Stimulated activated naive CD4-positive, alpha-beta T cell treated with Interleukin-2 at 50 U/mL for 16 hours (primary cell): ENCODE results near the gene GID8.
"Not testable (repeated sequence)": the region's sequence is repeated elsewhere in the genome, so short reads cannot be mapped to it uniquely, and the experiment has no call there.

Experiments
- DNase-seq: peaks from one replicate; lab custom pipeline; 2025; lab: John Stamatoyannopoulos, UW

Gene GID8

DNA sequence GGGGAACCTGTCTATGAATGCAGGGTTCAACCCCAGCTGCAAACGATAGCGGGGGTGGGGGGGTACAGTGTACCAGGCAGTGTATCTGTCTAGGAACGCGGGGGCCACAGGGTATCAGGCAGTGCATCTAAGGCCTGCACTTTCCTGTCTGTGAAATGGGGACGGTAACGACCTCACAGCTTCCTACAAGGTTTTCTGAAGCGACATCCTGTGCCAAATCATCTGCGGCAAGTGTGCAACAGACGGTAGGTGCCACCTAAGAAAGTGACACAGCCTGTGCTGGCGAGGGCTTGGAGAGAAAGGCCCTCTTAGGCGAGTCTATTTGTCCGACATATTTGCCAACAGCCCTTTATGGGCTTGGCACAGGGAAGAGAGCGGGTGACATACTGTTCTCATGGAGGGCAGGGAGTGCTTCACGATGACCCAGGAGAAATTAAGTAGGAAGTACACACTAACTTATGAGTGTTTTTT is 15.5 kb upstream of the GID8 start:
- peak; percentile 43 for DNase-seq

DNA sequence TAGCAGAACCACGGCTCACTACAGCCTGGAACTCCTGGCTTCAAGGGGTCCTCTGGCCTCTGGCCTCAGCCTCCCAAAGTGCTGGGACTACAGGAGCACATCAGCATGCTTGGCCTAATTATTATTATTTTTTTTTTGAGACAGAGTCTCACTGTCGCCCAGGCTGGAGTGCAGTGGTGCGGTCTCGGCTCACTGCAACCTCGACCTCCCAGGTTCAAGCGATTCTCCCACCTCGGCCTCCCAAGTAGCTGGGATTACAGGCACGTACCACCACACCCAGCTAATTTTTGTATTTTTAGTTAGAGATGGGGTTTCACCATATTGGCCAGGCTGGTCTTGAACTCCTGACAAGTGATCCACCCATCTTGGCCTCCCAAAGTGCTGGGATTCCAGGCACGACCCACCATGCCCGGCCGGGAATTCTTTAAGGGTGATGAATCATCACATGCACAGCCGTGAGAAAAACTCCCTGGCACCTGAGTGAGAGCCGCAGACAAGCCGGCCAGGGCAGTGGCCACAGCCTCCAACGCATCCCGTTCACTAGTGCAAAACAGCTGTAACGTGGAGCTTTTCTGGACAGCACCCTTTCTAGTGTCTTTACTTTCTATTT is 14.8 kb upstream of the GID8 start:
- not testable (repeated sequence) for DNase-seq

DNA sequence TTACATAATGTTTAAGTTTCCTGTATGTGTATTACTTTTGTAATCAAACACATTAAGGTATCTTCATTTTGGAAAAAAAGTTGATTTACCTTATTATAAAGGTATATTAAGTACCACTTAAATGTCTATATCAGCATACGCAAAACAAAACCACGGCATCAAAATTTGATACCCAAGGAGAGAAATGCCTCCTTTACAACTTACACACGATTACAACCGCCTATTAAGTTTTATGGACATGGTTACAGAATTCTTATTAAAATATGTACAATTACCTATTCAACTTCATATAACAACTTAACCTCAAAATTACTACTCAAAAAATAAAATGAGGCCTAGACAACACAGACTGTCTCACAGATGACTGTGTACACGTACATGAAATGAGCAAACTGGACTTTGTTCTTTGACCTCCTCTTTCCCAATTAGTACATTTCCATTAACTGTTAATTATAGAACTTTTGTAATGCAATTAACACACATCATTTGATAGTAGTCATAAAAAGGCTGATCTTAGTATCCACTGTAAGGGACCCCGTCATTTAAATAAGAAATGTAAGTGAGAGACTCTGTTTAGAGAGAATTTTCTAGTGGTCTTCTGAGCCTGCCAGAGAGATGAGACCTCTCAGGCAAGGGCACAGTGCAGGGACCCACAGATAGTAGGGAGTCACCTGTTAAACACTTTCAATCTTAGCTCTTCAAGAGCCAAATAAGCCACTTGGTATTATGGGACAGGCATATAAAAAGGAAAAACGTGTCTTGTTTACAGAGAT is 14.1 kb upstream of the GID8 start:
- no peak for DNase-seq

DNA sequence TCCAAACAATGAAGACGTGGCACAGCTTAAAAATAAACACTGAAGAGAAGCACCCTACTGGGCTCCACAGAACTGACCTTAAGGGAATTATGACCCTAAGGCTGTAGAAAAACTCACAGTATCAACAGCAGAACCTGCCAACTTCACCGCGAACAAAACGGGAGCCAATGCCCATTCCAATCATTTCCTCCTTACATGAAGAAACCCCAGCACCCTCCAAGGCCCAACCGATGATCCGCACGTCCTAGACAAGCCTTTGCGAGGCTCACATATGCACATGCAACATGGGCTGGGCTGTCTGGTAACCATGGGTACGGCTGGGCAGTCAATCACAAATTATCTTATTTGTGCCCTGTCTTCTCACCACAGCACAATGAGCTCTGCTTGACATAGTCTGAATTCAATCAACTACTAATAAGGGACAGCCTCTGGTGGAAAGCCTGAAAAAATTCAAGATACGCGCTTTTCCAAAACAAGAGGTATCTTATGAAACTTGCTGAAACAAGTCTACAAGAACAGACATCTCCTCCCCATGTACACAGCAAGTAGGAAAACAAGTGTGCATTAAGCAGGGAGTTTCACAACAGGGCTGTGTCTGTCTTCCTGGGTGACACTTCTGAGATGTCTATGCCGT is 13.4 kb upstream of the GID8 start:
- no peak for DNase-seq

DNA sequence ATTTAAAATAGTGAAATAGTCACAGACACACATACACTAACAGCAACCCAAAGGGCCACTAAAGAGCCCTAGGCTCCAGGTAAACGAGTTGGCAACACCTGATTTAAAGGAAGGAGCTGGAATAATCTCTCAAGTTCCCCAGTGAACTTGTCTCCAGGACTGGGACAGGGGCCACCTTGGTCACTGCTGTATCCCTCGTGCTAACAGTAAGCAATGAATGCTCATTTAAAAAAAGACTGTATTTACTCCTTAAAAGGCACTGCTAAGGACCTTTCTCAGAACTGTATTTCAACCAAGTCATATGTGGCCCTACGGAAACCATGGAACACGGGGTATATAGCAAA is 12.9 kb upstream of the GID8 start:
- no peak for DNase-seq

DNA sequence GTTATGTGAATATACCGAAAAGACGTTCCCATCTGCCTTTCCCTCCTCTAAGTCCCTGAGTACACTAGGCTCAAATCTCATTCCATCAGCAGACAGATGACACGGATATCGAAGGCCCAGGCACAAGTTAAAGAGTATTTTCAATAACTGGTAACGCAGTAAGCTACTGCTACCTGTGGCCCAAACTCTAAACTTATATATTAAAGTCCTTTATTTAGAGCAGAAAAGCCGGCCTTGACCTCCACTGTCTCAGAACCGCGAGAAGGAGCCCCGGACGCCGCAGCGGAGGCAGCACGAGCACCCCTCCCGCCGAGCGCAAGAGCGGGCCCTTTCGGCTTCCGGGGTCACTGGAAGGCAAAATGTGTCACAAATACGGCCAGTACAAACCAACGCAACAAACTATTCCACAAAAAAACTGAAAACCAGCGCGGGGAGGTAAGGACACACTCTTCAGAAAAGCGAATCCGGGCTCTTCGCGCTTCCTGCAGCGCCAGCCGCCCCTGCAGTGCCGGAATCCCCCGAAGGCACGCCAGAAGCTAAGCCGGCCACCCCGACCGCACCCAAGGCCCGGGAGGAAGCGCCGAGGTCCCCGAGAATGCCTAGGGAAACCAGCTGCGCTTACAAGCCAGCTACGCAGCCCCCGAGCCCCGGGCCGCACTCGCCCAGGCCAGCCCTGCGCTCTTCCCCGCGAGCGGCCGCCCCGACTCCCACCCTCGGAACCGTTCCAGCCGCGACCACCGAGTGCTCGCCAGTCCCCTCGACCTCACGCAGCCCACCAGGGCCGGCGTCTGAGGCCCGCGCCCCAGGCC is 12.3 kb upstream of the GID8 start:
- DNase-seq = peak; percentile 44

DNA sequence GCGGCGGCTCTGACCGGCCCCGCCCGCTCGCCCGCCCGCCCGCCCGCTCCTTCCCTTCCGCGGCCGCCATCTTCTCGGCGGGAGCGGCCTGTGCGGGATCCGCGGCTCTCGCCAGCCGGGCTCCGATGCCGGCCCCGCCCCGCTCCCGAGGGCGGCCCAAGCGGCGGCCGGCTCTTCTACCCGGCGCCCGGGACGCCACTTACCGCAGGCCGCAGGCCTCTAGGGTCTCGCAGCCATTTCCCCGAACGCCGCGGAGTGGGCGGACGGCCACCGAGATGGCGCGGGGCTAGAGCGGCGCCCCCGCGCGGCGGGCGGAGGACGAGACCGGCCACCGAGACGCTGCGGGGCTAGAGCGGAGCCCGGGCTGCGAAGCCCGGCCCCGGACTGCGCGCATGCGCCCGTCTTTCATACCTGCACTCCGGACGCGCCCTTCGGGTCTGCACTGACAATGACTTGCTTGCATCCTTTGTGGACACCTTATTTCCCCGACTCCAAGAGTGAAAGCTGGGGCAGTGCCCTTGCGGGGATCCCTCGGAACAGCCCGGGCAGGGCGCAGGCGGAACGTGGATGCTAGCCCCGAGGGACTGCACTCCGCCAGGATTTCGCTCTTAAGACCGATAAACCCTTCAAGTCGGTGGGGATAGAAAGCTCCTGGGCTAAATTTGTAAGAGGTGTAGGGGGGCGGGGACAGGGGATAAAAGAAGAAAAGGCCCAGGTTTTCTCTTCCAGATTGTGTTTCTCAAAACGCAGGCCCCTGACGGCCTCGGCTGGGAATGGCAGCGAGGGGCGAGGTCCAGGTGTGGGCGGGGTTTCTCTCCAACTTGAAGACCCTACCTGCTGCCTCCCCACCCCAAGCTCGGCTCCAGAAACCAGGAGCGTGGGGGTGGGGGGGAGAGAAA is 11.5 kb upstream of the GID8 start, which contains the start of gene DIDO1:
Gene DIDO1 (minus strand): TSS at position 277 of the 899 bp plus-strand sequence.
- DNase-seq = peak; percentile 87

DNA sequence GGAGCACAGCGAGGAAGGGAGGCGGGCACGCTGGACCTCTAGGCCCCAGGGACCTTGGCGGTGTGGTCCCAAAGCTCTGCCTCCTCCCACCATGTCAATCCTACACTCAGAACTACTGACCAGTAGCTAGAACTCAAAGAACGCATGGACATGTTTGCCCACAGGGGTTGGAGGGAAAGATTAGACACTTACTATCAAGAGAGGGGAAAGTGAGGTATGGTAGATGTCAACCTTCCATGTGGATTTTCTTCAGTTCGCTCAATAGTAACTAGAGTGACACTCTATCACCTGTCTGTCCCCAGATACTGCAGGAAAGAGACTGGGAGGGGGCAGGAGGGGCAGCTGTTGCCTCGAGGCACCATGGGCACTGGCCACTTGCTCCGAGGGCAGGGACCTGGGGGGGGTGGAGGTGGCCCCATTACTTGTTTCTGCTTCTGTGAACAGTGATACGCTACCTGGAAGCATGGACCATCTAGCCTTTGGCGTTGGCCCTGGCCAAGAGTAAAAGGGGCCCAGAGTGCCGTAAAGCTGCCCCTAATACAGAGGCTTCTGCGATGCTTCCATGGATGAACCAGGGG is 10.7 kb upstream of the GID8 start:
- DNase-seq = no peak

DNA sequence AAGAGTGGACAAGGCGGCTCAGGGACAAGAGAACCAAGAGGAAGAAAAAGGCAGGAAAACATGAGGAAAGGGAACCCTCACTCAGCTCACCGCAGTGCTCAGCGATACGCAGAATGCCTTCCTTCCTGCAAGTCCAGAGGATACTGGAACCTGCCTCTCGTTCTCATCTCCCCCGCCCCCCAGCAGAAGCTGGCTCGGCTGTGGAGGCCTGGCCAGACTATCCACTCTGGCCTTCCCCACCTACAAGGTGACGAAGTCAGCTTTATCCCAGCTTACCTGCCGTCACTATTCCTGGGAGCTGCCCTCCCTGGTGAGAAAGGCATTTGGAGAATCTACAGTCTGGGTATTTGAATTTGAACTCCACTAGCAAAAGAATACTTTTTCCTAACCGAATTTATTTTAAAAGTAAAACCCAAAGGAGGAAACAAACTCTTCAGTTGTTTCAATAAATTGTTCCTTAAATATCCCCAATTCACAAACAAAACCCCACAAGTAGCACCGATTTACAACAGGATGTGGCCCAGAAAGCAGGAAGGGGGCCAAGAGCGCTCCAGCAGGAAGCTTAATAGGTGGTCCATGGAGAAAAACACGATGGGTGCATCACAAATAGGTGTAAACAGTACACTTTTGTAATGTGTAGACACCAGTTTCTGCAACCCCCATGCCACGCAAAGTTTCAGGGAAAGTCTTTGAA is 9.6 kb upstream of the GID8 start:
- no peak for DNase-seq

DNA sequence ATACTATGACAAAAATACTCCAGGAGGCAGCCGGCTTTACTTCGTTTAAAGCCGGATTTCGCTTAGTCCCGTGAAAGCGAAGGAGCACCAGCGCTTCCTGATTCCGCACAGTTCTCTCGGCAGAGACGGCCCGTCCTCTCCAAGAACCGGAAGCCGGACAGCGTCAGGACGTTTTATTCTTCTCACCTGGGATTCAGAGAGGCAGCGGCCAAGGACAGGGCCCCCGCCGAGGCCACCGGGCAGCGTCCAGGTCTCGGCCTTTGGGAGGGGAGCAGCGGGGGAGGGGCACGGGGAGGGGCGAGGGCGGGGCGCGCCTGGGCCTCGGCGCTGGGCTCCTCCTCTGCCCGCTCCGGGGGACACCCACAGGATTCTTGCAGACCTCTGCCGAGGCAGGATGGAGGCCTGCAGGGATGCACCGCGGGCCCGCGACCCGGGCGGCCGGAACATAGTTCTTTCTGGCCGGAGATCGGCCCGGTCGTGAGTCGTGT is 8.9 kb upstream of the GID8 start:
- peak; percentile 55 for DNase-seq

DNA sequence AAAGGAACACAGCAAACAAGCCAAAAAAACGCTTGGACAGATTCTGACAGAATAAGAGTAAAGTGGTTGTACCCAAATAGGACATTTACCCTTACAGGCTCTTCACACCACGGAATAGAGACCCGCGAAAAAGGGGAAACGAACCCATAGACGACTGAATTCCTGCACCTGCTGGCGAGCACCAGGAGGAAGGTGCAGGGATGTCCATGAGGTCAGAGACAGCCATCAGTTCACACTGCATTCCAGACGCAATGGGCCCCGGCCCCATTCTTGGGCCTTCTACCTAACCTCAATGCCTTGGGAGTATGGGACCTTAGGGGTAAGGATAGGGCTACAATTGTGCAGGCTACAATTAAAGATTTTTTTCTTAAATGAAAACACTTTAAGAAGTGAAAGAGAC is 6.5 kb upstream of the GID8 start:
- DNase-seq = no peak

DNA sequence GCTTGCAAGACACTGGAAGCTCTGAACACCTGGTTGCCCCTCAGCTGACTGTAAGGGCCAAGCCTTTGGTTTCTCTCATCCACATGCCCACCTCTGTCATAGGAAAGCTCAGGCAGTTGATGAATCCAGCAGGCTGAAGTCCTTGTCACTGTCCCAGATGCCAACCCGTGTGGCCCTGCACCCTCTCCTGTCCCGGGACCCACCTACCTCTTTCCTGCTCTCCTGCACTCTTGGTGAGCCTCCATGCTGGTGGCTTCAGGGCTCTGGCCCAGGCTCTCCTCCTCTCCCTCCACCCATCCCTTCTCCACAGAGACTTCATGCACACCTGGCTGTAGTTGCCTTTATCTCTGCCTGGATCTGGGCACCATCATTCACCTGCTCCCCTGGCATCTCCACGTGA is 4.0 kb upstream of the GID8 start:
- no peak for DNase-seq

DNA sequence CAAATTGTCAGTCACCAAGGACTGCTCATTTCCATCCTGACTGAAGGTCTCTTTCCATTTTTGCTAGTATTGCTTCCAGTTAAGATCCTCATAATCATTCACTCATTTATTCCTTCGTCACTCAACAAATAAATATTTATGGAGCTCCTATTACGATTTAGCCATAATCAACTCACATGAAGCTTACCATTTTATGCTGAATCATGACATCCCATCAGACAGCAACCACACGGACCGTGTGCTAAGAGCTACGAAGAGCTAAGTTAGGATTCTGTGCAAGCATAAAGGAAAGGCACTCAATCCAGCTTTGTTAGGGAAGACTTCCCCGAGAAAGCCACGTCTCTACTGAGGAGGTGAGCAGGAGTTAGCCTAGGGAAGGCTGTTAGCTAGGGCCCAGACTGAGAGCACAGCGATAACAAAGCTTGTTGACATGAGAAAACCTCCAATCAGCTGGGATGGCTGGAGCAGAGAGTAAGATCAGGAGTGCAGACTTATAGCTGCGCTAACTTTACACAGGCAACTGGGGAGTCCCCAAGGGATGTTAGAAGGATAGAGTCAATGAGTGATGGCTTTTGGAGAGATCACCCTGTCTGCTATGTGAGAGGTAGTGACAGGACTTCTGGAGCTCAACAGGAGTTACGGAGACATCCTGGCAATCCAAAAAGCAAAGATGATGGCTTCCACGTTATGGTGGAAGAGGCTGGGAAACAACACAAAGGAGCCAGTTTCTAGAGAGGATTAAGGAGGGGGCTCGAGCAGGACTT is 2.6 kb upstream of the GID8 start:
- no peak for DNase-seq

DNA sequence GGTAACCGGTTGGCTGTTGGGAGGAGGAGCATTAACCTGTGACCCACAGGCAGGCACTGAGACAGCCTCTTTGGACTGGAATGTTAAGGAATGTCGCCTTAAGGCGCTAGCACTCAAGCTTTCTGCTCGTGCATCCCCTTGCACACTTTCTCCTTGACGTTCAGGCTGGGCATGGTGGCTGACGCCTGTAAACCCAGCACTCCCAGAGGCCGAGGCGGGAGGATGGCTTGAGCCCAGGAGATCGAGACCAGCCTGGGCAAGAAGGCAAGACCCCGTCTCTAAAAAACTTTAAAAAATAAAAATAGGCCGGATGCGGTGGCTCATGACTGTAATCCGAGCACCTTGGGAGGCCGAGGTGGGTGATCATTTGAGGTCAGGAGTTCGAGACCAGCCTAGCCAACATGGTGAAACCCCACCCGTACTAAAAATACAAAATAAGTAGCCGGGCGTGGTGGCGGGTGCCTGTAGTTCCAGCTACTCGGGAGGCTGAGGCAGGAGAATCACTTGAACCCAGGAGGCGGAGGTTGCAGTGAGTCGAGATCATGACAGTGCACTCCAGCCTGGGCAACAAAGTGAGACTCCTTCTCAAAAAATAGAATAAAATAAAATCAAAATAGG is 1.9 kb upstream of the GID8 start:
- no peak for DNase-seq

DNA sequence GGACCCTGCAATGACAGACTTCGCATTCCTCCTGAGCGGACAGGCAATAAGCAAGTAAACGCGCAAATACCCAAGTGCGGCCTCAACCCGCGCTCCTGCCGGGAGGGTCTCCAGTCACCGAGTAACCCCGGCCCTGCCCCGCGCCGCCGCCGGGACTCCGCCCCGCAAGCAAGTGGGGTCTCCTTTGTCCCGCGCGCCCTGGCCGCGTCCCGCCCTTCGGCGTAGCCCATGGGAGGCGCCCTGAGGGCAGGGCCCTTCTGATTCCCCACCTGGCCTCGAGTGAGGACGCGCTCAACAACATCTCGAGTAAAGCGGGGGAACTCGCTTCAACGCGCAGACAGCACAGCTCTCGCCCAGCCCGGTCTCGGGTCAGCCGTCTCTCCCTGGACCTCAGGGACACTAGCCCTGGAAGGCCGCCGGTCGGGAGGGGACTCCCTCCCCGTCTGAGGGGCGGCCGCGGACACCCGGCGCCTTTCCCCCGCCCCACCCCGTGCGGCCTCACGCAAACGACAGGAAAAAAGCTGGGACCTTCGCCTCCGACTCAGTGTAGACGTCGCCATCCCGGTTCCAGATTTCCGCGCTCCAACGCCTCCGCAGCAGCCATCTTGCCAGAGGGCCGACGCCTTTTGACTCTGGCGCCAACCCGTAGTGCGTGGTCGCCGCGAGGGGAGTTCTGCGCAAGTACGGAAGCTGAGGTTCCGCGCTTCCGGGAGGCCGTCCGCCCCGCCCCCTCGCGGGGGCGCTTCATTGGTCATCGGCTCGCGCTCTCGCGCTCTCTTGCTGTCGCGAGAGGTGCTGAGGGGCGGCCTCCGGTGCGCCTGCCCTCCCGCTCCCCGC is 461 bp upstream of the GID8 start:
- DNase-seq = peak; percentile 94

DNA sequence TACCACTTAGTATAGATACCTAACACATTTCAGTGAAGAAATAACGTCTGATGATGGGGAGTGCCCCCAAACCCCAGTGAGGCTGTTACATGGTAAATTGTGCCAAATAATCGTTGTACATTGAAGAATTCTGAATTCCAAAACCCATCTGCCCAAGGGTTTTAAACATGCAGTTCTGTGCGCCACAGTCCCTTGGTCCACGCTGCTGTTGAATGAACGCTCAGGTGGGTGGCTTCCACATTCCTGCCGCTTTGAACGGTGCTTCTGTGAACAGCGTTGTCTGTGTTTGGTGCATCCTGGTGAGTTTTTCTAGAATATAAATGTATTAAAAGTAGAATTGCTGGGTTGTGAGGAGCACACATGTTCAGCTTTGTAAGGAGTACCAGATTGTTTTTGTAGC is 2.9 kb downstream of the GID8 start:
- DNase-seq = no peak

DNA sequence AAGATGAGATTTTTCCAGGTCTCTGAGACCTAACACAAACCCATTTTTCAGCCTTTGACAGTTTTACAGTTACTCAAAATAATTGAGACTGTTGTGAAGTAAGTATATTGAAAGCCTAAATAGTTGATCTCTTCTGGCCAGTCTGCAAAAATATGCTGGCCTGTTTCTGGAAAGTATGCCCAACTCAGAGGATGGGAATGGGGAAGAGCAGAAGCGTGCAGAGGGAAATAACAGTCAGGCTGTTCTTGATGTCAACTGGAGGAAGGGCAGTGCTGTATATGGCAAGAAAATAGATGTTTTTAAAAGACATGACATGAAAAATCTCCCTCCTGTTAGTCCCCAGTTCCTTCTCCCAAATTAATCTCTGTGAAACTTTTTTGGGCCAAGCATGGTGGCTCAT is 3.8 kb downstream of the GID8 start:
- no peak for DNase-seq

DNA sequence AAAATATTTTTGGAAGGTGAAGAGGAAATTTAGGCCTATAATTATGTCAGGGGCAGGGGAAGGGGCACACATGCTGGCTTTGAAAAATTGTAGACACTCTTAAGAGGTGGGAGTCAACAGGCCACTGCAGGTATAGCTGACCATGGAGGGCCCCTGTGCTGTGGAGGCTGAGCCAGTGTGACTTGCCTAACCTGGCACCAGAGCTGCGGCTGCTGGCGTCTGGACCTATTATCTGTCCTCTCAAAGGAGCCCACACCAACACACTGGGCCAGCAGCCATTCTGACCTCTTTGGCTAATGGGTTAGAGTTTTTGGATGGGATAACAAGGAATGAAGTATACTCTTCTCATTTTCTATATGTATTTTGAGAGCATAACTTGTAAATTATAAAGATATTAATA is 4.5 kb downstream of the GID8 start:
- no peak for DNase-seq
